Measurements from ENCODE around the gene GNG7.
"Not testable (repeated sequence)": the region's sequence is repeated elsewhere in the genome, so short reads cannot be mapped to it uniquely, and the experiment has no call there.

The GNG7 gene

GRCh38 chr19:2547033-2547680 is 155.3 kb downstream of the GNG7 start:
- peak; percentile 49 for DNase-seq

- peak; percentile 94 for DNase-seq
These were observed 156.1 kb downstream of the GNG7 start for GRCh38 chr19:2546128-2547032.

- DNase-seq: not testable (repeated sequence)
These were observed 156.9 kb downstream of the GNG7 start for GRCh38 chr19:2545416-2546127.

DNA sequence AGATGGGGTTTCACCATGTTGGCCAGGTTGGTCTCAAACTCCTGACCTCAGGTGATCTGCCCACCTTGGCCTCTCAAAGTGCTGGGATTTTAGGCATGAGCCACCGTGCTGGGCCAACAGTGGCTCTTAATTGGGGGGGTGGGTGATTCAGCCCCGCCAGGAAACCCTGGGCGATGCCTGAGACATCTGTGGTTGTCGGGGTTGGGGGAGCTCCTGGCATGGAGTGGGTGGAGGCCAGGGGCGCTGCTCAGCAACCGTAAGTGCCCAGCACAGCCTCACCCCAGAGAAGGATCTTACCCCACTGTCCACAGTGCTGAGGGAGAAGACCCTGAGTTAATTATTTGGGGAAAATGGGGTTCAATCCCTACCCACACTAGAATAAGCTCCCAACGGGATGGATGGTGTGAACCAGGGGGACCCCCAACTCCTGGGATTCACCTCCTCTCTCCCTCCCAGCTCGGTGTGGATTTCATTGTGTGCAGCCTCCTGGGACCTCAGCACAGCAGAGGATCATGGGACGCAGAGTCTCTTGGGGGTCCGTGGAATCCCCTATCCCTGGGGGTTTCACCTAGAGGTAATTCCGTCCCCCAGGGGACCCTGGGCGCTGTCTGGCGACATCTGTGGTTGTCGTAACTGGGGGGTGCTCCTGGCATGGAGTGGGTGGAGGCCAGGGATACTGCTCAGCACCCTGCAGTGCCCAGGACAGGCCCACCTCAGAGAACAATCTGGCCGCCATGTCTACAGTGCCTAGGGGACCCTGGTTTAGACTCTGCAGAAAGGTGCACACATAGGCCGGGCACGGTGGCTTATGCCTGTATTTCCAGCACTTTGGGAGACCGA is 157.7 kb downstream of the GNG7 start:
- DNase-seq: peak; percentile 40

- DNase-seq: peak; percentile 100
These were observed 158.7 kb downstream of the GNG7 start for GRCh38 chr19:2543463-2544442.

GRCh38 chr19:2543072-2543462 is 159.4 kb downstream of the GNG7 start:
- DNase-seq: not testable (repeated sequence)

DNA sequence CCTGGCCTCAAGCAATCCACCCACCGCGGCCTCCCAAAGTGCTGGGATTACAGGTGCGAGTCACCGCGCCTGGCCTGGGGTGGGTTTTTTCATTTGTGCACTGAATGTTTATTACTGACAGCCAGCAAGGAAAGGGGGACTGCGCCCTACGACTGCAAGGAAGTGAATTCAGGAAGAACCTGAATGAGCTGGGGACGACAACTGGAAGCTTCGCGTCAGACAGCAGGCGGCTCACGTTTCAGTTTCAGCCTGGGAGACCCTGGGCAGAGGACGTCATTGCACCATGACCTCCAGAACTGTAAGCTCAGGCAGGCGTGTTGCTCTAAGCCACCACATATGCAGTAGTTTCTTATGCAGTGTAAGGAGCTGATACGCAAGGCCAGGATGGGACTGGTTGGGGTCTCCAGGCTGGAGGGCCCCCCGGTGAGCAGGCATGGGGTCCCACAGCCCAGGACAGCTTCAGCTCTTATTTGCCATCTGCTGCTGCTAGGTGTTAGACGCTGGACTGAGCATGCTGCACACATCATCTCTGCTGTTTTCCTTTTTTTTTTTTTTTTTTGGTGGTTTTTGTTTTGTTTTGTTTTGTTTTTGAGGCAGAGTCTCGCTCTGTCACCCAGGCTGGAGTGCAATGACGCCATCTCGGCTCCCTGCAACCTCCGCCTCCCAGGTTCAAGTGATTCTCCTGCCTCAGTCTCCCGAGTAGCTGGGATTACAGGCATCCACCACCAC is 160.0 kb downstream of the GNG7 start:
- peak; percentile 80 for DNase-seq

GRCh38 chr19:2540646-2541454 is 161.6 kb downstream of the GNG7 start:
- peak; percentile 100 for DNase-seq

DNA sequence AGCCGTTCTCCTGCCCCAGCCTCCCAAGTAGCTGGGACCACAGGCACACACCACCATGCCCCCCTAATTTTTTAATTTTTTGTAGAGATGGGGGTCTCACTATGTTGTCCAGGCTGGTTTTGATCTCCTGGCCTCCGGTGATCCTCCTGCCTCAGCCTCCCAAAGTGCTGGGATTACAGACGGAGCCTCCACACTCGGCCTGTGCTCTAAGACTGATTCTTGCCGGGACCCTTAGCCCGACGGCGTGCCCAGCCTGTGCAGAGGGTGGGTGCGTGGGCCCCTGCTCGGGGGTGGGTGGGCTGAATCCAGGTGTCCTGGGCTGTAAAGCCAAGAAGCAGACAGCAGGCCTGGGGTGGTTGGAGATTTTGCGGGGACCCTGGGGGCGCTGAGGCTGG is 162.2 kb downstream of the GNG7 start:
- peak; percentile 66 for DNase-seq

DNA sequence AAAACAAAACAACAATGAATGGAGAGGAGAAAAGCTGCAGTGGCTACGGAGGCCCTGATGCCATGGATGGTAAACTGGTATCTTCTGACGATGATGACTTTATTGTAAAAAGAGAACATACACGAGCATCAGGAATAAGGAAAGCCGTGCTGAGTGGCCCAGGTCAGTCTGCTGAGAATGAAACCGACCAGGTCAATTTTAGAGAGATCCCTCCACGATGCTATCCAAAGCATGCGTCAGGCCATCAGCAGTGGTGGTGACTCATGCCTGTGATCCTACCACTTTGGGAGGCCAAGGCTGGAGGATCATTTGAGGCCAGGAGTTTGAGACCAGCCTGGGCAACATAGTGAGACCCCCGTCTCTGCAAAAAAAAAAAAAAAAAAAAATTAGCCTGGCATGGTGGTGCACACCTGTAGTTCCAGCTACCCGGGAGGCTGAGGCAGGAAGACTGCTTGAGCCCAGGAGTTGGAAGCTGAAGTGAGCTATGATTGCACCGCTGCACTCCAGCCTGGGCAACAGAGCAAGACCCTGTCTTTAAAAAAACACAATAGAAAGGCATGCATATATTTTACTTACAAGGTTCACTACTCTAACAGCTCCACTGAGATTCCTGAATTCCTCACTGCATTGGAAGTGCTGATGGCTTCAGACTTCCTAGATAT is 164.3 kb downstream of the GNG7 start:
- no peak for DNase-seq

- not testable (repeated sequence) for DNase-seq
These were observed 164.9 kb downstream of the GNG7 start for GRCh38 chr19:2537584-2537983.

- no peak for DNase-seq
These were observed 166.0 kb downstream of the GNG7 start for GRCh38 chr19:2536461-2536860.

- DNase-seq: no peak
These were observed 168.0 kb downstream of the GNG7 start for GRCh38 chr19:2534423-2535013.

DNA sequence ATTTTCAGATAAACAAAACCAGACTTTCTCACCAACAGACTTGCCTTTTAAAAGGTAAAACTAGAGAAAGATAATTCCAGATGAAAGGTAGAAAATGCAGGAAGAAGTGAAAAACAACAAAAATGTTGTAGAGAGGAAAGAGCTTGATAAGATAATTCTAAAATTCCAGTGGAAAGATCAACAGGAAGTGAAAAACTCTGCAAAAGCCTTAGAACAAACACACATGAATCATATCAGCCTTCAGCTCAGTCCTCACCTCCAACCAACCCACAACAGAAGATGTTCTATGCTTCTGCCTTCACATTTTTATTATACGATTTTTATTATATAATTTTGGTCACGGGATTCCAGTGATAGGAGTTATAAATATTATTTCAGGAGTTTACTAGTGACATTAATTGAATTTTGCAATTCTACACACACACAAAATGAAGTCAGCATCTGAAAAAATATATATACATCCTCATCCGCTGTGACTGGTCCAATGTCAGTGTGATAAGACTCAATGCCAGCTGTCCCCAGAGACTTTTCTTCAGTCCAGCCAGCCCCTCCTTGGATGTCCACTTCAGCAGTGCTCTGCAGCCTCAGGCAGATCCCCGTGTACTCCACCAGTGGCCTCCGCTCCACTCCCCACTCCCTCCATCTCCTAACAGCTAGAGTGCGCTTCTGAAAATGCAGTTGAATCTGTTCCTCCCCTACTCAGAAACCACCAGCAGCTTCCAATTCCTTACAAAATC is 168.6 kb downstream of the GNG7 start:
- DNase-seq: no peak

- DNase-seq: no peak
These were observed 169.4 kb downstream of the GNG7 start for GRCh38 chr19:2533072-2533425.

- no peak for DNase-seq
These were observed 170.0 kb downstream of the GNG7 start for GRCh38 chr19:2532252-2533071.

DNA sequence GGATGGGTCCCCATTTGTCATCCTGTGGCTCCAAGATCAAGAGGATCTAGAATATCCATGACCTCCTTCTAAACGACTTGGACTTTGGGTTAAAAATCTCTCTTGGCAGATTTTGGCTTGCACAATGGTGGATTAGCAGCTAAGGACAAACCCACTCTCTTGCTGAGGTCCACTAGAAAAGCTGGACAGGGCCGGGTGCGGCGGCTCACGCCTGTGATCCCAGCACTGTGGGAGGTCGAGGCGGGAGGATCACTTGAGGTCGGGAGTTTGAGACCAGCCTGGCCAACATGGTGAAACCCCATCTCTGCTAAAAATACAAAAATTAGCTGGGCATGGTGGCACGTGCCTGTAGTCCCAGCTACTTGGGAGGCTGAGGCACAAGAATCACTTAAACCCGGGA is 172.6 kb downstream of the GNG7 start:
- DNase-seq: not testable (repeated sequence)
